Measurements from ENCODE around the gene NOXO1. TPM values are rescaled to one million over a fixed set of nuclear protein-coding genes. Genes with fewer than 3 reads are reported as not detected.

The NOXO1 gene
- total and polyA plus RNA-seq, 9 of the 15 experiments (the other 6 are each of a cell fraction or from before 2014, with no cell fraction given): not detected

DNA sequence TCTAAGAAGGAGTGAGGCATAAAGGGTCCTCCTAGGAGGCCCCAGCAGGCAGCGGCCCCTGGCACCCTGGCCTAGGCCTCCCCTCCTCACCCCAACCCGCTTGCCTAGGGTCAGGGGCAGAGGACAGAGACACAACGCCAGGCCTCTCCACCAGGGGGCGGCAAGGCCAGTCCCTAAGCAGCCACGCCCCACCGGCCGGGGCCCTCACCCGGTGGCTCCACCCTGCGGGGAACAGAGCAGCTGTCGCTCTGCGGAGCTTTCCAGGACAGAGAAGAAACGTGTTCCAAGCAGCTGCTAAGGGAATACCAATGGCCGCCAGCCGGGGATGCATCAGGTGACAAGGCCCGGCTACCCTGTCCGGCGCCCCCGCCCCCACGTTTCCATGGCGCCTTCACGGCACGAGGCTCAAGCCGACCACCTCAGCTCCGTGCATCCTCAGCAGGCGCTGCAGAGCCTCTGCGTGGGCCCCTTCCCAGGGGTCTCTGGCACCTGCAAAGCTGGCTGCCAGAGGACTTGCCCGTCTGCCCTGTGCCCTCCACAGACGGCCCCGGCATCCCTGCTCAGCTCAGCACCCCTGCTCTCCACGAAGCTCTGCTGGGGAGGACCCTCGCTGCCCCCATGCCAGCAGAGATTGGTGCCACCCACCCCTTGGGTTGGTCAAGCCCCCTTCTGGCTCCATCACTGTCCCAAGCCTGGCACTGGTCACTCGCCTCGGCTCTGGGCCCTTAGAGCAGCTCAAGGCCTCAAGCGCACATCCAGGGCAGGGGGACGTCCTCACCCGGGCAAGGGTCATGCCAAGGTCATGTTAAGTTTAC lies 22.8 kb upstream of the NOXO1 start (continued):
- TF ChIP-seq ZNF586 (CRISPR knock-in tag; conservative IDR thresholded peaks at IDR 0.05) (no peak), XRCC3 (IDR thresholded peaks at IDR 0.05) (no peak), ADNP (tag; IDR thresholded peaks at IDR 0.05) (no peak), CCNT2 (IDR thresholded peaks at IDR 0.05; ENCODE audit: borderline replicate concordance, extremely low read depth, insufficient read length, low read depth, low read length) (peak; percentile 66), HNRNPUL1 (IDR thresholded peaks at IDR 0.05; ENCODE audit: low read length) (no peak), CC2D1A (IDR thresholded peaks at IDR 0.05) (no peak), SP1 (CRISPR knock-in tag; IDR thresholded peaks at IDR 0.05) (peak; percentile 98), ZBTB7A (IDR thresholded peaks at IDR 0.05; ENCODE audit: borderline replicate concordance, control insufficient read depth, low read depth, low read length) (0 out of 2 replicates have a peak, but pooled peaks have one; percentile 31), CBFA2T3 (IDR thresholded peaks at IDR 0.05) (peak; percentile 31; the same call in 1 of the 2 replicates), PHF20 (IDR thresholded peaks at IDR 0.05; ENCODE audit: partially characterized antibody) (peak; percentile 30), NFIC (IDR thresholded peaks at IDR 0.05) (0 out of 2 replicates have a peak, but pooled peaks have one; percentile 8), HCFC1 (IDR thresholded peaks at IDR 0.05; ENCODE audit: low read depth, low read length) (peak; percentile 64), RCOR1 (IDR thresholded peaks at IDR 0.05; ENCODE audit: borderline replicate concordance in 1 of 2, low read depth in 2 of 2, low read length in 2 of 2) (peak in 1 of 2 experiments; percentile 65; a peak in 2 of 4 replicates), SUPT5H (IDR thresholded peaks at IDR 0.05) (peak; percentile 29; the same call in 1 of the 2 replicates), CTBP1 (IDR thresholded peaks at IDR 0.05; ENCODE audit: borderline replicate concordance) (peak; percentile 76; the same call in 1 of the 2 replicates), ZFX (CRISPR knock-in tag; IDR thresholded peaks at IDR 0.05) (peak; percentile 55), KAT2B (IDR thresholded peaks at IDR 0.05; ENCODE audit: low read depth, low read length) (peak; percentile 98)
- TF ChIP-seq, protein P1, sequence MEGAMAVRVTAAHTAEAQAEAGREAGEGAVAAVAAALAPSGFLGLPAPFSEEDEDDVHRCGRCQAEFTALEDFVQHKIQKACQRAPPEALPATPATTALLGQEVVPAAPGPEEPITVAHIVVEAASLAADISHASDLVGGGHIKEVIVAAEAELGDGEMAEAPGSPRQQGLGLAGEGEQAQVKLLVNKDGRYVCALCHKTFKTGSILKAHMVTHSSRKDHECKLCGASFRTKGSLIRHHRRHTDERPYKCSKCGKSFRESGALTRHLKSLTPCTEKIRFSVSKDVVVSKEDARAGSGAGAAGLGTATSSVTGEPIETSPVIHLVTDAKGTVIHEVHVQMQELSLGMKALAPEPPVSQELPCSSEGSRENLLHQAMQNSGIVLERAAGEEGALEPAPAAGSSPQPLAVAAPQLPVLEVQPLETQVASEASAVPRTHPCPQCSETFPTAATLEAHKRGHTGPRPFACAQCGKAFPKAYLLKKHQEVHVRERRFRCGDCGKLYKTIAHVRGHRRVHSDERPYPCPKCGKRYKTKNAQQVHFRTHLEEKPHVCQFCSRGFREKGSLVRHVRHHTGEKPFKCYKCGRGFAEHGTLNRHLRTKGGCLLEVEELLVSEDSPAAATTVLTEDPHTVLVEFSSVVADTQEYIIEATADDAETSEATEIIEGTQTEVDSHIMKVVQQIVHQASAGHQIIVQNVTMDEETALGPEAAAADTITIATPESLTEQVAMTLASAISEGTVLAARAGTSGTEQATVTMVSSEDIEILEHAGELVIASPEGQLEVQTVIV (CRISPR knock-in tag; IDR thresholded peaks at IDR 0.05; ENCODE audit: borderline replicate concordance): no peak
- TF ChIP-seq, protein P2, sequence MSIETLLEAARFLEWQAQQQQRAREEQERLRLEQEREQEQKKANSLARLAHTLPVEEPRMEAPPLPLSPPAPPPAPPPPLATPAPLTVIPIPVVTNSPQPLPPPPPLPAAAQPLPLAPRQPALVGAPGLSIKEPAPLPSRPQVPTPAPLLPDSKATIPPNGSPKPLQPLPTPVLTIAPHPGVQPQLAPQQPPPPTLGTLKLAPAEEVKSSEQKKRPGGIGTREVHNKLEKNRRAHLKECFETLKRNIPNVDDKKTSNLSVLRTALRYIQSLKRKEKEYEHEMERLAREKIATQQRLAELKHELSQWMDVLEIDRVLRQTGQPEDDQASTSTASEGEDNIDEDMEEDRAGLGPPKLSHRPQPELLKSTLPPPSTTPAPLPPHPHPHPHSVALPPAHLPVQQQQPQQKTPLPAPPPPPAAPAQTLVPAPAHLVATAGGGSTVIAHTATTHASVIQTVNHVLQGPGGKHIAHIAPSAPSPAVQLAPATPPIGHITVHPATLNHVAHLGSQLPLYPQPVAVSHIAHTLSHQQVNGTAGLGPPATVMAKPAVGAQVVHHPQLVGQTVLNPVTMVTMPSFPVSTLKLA (conservative IDR thresholded peaks at IDR 0.05): peak; percentile 80 to 91
- TF ChIP-seq, protein P3, sequence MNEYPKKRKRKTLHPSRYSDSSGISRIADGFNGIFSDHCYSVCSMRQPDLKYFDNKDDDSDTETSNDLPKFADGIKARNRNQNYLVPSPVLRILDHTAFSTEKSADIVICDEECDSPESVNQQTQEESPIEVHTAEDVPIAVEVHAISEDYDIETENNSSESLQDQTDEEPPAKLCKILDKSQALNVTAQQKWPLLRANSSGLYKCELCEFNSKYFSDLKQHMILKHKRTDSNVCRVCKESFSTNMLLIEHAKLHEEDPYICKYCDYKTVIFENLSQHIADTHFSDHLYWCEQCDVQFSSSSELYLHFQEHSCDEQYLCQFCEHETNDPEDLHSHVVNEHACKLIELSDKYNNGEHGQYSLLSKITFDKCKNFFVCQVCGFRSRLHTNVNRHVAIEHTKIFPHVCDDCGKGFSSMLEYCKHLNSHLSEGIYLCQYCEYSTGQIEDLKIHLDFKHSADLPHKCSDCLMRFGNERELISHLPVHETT (CRISPR knock-in tag; conservative IDR thresholded peaks at IDR 0.05 in 1 of 2, IDR thresholded peaks at IDR 0.05 in 1 of 2): no peak
- TF ChIP-seq, protein P4, sequence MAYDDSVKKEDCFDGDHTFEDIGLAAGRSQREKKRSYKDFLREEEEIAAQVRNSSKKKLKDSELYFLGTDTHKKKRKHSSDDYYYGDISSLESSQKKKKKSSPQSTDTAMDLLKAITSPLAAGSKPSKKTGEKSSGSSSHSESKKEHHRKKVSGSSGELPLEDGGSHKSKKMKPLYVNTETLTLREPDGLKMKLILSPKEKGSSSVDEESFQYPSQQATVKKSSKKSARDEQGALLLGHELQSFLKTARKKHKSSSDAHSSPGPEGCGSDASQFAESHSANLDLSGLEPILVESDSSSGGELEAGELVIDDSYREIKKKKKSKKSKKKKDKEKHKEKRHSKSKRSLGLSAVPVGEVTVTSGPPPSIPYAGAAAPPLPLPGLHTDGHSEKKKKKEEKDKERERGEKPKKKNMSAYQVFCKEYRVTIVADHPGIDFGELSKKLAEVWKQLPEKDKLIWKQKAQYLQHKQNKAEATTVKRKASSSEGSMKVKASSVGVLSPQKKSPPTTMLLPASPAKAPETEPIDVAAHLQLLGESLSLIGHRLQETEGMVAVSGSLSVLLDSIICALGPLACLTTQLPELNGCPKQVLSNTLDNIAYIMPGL (CRISPR knock-in tag; IDR thresholded peaks at IDR 0.05): 0 out of 2 replicates have a peak, but pooled peaks have one; percentile 63

Measured in K562 (cell line).